DOHH2 (cell line): ENCODE results near the gene SMC1B.
A peak's percentile ranks its signal among the peaks of the same experiment; 100 is the strongest.

Experiments
- H3F3A ChIP-seq: fragments of 200-600 bp; sonication (generic), shearing (Covaris generic); 2 replicates; pipeline ENCODE4 v1.6.0; 2016; ENCODE audit warnings: antibody characterized with exemption, mild to moderate bottlenecking; ENCODE audit not compliant: control insufficient read depth, insufficient read depth
- H3K27ac ChIP-seq: fragments of 200-600 bp; sonication (generic); 2 replicates; pipeline ENCODE4 v1.5.1; 2014; ENCODE audit warnings: low read depth, mild to moderate bottlenecking, low read length, moderate library complexity
- H3K27me3 ChIP-seq: fragments of 200-600 bp; sonication (generic); 2 replicates; pipeline ENCODE4 v1.6.1; 2014; ENCODE audit warnings: mild to moderate bottlenecking, low read length, mixed read lengths; ENCODE audit not compliant: control insufficient read depth
- H3K36me3 ChIP-seq: fragments of 200-600 bp; sonication (generic); 2 replicates; pipeline ENCODE4 v1.6.1; 2014; ENCODE audit warnings: mild to moderate bottlenecking, low read length, moderate library complexity, mixed read lengths; ENCODE audit not compliant: control insufficient read depth
- H3K4me1 ChIP-seq: fragments of 200-600 bp; sonication (generic); 2 replicates; pipeline ENCODE4 v1.6.1; 2014; ENCODE audit warnings: mild to moderate bottlenecking, low read length, mixed read lengths; ENCODE audit not compliant: control insufficient read depth
- H3K4me2 ChIP-seq: fragments of 200-600 bp; sonication (generic); 2 replicates; pipeline ENCODE4 v1.6.0; 2014; ENCODE audit warnings: mild to moderate bottlenecking, low read length, moderate library complexity
- H3K4me3 ChIP-seq: fragments of 200-600 bp; sonication (generic); 2 replicates; pipeline ENCODE4 v1.5.1; 2014; ENCODE audit warnings: mild to moderate bottlenecking, low read length, mixed read lengths
- H3K79me2 ChIP-seq: fragments of 200-600 bp; sonication (generic); 2 replicates; pipeline ENCODE4 v1.6.1; 2014; ENCODE audit warnings: mild to moderate bottlenecking, low read length, mixed read lengths; ENCODE audit not compliant: control insufficient read depth
- H3K9me2 ChIP-seq: fragments of 200-600 bp; sonication (generic); replicated peaks from 2 replicates; pipeline ENCODE4 v1.6.1; 2014; ENCODE audit warnings: mild to moderate bottlenecking, low read length, mixed read lengths; ENCODE audit not compliant: control insufficient read depth
- H3K9me3 ChIP-seq: fragments of 200-600 bp; sonication (generic); 2 replicates; pipeline ENCODE4 v1.6.1; 2014; ENCODE audit warnings: antibody characterized with exemption, low read length, mixed read lengths; ENCODE audit not compliant: control insufficient read depth, insufficient read depth
- H4K20me1 ChIP-seq: fragments of 200-600 bp; sonication (generic); 2 replicates; pipeline ENCODE4 v1.6.0; 2014; ENCODE audit warnings: low read depth, mild to moderate bottlenecking, antibody characterized with exemption, low read length, moderate library complexity; ENCODE audit not compliant: control insufficient read depth, insufficient read depth
- EZH2phosphoT487 ChIP-seq: fragments of 200-600 bp; sonication (generic); IDR thresholded peaks from 2 replicates; pipeline ENCODE4 v1.6.1; 2017; ENCODE audit warnings: borderline replicate concordance, mild to moderate bottlenecking, antibody characterized with exemption, low read length, moderate library complexity, mixed read lengths
- TF ChIP-seq, protein P1 (sequence below): fragments of 200-600 bp; sonication (generic); IDR thresholded peaks from one replicate; pipeline ENCODE4 v1.5.1; 2014; ENCODE audit warnings: antibody characterized with exemption, mild to moderate bottlenecking, low read depth, low read length; ENCODE audit not compliant: poor library complexity, severe bottlenecking

The SMC1B gene

DNA sequence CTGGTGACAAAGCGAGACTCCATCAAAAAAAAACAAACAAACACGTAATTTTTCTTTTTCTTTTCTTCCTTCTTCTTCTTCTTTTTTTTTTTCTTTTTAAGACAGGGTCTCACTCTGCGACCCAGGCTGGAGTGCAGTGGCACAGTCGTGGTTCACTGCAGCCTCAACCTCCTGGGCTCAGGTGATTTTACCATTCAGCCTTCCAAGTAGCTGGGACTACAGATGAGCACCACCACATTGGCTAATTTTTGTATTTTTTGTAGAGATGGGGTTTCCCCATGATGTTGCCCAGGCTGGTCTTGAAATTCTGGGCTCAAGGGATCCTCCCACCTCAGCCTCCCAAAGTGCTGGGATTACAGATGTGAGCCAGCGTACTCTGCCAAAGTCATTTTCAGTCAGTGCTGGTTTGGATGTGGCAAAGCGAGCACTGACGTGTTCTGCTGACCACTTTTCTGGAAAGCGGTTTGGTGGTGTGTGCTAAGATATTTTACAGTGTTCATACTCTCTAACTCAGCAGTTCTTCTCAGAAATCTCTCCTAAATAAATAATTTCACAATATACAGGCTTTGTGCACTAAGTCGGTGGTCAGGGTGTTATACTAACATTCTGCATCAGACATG, 92.9 kb downstream of the SMC1B start:
- peaks cover 21% of the 10 kb centered on the region for H3K4me1 ChIP-seq
- TF ChIP-seq, protein P1, sequence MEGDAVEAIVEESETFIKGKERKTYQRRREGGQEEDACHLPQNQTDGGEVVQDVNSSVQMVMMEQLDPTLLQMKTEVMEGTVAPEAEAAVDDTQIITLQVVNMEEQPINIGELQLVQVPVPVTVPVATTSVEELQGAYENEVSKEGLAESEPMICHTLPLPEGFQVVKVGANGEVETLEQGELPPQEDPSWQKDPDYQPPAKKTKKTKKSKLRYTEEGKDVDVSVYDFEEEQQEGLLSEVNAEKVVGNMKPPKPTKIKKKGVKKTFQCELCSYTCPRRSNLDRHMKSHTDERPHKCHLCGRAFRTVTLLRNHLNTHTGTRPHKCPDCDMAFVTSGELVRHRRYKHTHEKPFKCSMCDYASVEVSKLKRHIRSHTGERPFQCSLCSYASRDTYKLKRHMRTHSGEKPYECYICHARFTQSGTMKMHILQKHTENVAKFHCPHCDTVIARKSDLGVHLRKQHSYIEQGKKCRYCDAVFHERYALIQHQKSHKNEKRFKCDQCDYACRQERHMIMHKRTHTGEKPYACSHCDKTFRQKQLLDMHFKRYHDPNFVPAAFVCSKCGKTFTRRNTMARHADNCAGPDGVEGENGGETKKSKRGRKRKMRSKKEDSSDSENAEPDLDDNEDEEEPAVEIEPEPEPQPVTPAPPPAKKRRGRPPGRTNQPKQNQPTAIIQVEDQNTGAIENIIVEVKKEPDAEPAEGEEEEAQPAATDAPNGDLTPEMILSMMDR, result no peak
- no peak for TF ChIP-seq EZH2phosphoT487
- no peaks in the 10 kb centered on the region for H3K27me3 ChIP-seq
- no peak overlapping the region for H3K27ac ChIP-seq
- peaks cover 20% of the 10 kb centered on the region for H3K36me3 ChIP-seq
- H4K20me1 ChIP-seq, result 0 out of 2 replicates have a peak, but pooled peaks cover 2% of the 10 kb centered on the region
- peaks cover 62% of the 10 kb centered on the region for H3K79me2 ChIP-seq
- no peaks in the 10 kb centered on the region for H3K9me2 ChIP-seq
- no peak overlapping the region for H3K4me3 ChIP-seq
- no peaks in the 10 kb centered on the region; the same call in 1 of the 2 replicates for H3F3A ChIP-seq
- no peak overlapping the region for H3K4me2 ChIP-seq
- no peaks in the 10 kb centered on the region for H3K9me3 ChIP-seq

DNA sequence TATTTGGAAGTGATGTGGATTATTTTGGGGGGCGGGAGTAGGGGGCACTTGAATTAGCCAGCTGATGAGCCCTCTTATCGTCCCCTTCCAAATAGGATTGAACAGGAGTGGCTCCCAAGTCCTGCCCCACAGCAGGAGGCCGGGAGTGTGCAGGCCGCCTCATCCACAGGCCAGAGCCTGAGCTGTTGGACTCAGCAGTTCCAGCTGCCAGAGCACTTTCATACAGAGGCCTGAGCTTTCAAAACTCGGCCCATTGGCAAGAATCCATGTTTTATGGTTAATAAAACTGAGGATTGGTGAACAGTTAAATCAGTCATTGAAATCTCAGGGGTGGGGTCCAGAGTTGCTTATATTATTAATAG, 94.1 kb downstream of the SMC1B start:
- no peaks in the 10 kb centered on the region for H3K9me3 ChIP-seq
- 0 out of 2 replicates have a peak, but pooled peaks cover 2% of the 10 kb centered on the region for H4K20me1 ChIP-seq
- peaks cover 20% of the 10 kb centered on the region for H3K36me3 ChIP-seq
- H3K4me2 ChIP-seq, result peak overlapping the region; percentile 75
- H3F3A ChIP-seq, result no peaks in the 10 kb centered on the region; the same call in 1 of the 2 replicates
- H3K79me2 ChIP-seq, result peaks cover 73% of the 10 kb centered on the region
- no peak for TF ChIP-seq EZH2phosphoT487
- TF ChIP-seq, protein P1, result no peak
- H3K27me3 ChIP-seq, result no peaks in the 10 kb centered on the region
- peaks cover 21% of the 10 kb centered on the region for H3K4me1 ChIP-seq
- H3K9me2 ChIP-seq, result no peaks in the 10 kb centered on the region
- H3K4me3 ChIP-seq, result peak overlapping the region; percentile 67; the same call in 1 of the 2 replicates
- no peak overlapping the region for H3K27ac ChIP-seq

DNA sequence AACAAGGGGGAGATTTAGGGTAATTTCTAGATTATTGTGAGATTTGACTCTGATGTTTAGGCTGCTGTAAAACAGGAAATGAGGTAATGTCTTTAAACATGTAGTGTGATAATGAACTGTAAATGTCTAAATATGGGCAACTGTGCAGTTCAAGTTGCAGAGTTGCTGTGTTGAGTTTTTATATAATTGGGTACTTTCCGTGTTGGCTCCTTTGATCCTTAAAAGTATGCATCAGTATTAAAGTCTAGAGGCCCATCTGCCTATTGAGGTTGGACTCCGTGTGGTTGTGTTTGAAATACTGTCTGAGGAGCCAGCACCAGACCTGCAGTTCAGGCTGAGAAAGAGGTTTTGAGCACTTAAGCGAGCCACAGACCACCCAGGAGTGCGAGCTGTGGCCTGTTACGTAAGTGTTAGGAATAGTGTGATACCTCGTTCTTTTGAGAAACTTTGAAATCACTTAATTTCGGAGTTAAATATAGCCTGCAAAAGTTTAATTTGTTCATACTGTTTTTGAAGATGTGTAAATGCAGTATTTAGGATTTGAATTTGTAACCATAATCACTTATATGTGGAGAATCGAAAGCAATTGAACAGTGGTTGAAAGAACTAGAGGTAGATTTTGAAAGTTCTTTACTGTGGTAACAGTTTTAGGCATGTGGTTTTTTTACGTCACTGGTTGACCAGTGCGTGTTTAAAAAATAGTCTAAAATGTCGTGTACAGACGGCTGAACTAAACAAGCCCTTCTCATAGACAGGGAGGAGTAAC, 94.7 kb downstream of the SMC1B start:
- Histone ChIP-seq H3K9me2 (no peaks in the 10 kb centered on the region), H3K27me3 (no peaks in the 10 kb centered on the region), H3F3A (no peaks in the 10 kb centered on the region; the same call in 1 of the 2 replicates), H3K4me1 (peaks cover 21% of the 10 kb centered on the region), H3K4me2 (peak overlapping the region; percentile 75), H3K36me3 (peaks cover 15% of the 10 kb centered on the region), H3K9me3 (no peaks in the 10 kb centered on the region), H4K20me1 (0 out of 2 replicates have a peak, but pooled peaks cover 2% of the 10 kb centered on the region), H3K79me2 (peaks cover 78% of the 10 kb centered on the region), H3K4me3 (peak overlapping the region; percentile 67), H3K27ac (peak overlapping the region; percentile 38)
- TF ChIP-seq EZH2phosphoT487, result no peak
- TF ChIP-seq, protein P1, result no peak
